HG02943 (cell line): Measurements from ENCODE around the gene ZNF526.

Experiments used
- ATAC-seq: cut with Tn5 transposase; IDR thresholded peaks from one replicate; pipeline ENCODE4 v1.9.1; 2021; ENCODE audit warnings: mild to moderate bottlenecking, low read depth, moderate library complexity; ENCODE audit not compliant: unreplicated experiment

Gene ZNF526, protein sequence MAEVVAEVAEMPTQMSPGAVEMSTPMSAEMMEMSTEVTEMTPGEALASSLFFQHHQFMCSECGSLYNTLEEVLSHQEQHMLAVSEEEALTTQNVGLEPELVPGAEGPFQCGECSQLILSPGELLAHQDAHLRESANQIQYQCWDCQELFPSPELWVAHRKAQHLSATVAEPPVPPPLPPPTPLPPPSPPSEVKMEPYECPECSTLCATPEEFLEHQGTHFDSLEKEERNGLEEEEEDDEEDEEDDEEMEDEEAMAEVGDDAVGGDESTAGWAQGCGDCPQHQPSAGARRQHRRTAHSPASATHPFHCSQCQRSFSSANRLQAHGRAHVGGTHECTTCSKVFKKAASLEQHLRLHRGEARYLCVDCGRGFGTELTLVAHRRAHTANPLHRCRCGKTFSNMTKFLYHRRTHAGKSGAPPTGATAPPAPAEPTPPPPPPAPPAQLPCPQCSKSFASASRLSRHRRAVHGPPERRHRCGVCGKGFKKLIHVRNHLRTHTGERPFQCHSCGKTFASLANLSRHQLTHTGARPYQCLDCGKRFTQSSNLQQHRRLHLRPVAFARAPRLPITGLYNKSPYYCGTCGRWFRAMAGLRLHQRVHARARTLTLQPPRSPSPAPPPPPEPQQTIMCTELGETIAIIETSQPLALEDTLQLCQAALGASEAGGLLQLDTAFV

DNA sequence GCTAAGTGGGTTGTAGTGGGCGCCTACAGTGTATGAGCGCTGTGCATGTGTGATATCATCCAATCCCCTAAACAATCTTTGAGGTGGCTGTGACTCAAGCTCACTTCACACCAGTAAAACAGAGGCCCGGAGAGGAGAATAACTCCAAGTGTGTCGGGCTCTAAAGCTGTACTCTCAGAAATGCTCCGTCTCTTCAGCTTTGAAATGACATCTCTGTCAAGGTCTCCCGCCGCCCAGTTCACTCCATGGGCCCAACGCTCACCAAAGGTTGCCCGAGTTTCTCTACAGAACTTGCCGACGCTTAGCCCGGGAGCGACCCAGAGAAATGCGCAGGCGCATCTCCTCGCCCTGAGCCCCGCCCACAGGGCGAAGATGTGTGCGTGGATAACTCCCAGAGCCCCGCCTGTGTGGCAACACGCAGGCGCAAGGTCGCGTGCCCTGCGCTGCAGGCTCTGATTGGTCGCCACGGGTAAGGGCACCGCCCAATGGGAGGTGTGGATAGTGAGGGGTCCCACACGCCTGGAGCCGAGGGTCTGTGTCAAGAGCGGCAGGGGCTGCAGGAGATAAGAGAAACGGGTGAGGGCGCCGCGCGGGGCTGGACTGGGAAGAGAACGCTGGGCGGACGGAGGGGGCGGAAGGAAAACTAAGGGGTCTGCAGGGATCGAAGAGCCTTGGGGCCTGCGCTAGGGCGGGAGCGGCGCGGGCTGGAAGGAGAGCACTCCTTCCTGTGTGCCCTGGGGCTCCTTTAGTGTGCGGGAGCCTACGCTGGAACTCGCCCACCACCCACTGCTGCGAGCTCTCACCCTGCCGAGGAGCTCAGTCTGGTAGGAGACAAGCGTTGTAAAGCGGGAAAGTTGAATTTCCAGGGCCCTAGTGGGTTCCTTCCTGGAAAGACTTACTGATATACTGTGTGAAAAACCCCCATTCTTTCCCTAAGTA, at the start of gene ZNF526:
ZNF526 (plus strand) TSS at position 501 of the 939 bp plus-strand sequence. CDS start 4,092 bp downstream, outside the sequence.
- ATAC-seq, result peak; percentile 56

DNA sequence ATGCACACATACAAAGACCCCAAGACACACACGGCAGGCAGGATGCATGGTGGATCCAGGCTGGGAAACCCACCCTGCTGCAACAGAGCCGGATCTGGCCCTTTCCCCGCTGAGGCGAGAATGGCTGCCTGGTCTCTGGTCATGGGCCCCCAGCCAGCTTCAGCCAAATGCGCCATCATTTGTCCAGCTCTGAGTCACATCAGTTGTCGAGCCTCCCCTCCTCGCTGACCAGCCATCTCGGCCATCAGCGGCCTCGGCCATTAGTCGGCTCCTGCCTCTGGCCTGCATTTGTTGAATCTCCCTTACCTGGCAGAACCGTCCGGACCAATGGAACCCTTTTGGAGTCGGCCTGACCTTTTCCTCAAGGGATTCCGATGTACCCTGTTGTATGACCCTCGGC, 49.4 kb upstream of the ZNF526 start:
- ATAC-seq, result no peak

GRCh38 chr19:42172261-42172660, 47.9 kb upstream of the ZNF526 start:
- no peak for ATAC-seq

- no peak for ATAC-seq
Measured at GRCh38 chr19:42173695-42174094, 46.4 kb upstream of the ZNF526 start.

- no peak for ATAC-seq
Measured at GRCh38 chr19:42174188-42174587, 45.9 kb upstream of the ZNF526 start.

- no peak for ATAC-seq
Measured at GRCh38 chr19:42174958-42175734, 45.0 kb upstream of the ZNF526 start.

DNA sequence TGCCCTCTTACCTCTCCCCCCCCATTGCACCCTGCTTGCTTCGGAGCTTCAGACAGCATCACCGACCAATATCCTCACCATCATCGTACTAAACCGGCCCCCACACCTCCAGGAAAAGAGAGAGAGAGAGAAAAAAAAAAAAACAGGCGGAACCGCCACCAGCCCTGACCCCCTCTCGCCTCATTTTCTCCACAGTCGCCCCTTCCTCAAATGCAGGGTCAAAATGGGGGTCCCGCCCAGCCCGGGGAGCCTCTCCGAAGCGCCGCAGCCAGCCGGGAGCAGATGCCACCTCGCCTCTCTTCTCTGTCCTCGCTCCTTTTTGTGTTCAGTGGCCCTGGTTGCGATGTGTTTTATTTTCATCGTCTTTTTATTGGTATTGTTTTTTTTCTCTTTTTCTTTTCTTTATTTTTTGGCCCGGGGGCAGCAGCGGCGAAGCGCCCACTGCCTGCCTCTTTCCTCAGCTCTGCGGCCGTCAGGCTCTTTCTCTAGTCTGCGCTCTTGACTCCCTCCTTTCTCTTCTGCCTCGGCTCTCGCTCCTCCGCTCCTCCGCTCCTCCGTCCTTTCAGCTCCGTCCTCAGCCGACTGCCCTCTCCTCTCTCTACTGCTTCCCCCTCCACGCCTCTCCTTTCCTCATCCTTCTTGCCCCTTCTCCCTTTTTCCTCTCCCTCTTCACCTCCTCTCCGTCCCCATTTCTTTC, 44.0 kb upstream of the ZNF526 start:
- no peak for ATAC-seq

DNA sequence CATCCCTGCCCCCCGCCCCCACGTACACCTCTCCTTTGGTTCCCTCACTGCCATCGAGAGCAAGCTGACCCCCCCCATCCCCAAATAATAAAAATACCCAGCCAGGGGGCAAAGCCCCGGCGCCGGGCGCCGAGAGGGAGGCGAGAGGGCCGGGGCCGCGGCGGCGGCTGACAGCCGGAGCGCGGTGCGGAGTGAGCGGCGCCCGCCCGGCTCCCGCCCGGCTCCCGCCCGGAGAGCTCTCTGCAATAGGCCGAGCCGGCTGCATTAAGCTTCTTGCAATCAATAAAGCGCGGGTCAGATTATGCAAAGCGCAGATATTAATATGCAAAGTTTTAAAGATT, 43.5 kb upstream of the ZNF526 start:
- no peak for ATAC-seq

DNA sequence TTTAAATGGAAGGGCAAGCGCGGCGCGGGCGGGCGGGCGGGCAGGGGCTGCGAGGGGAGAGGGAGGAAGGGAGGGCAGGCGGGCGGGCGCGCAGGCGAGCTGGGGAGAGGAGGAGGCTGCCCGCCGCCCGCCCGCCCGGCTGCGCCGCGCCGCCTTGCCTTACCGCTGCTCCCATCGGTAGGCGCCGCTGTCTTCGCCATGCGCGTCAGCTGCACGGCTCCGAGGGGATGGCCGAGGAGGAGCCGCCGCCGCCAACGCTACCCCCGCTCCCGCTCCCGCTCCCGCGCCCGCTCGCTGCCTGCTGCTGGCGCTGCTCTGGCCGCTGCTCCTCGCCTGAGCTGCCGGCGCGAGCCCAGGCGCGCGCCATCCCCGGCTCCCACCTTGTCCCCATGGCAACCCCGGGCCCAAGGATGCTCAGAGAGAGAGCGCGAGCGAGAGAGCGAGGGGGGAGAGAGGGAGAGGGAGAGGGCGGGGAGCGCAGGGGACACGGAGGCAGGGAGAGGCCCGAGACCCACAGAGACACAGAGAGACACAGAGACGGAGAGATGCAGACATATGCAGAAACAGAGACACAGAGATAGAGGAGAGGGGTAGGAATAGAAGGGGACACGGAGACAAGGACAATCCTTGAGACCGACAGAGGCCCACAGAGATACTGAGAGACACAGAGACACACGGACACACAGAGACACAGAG, 43.0 kb upstream of the ZNF526 start:
- ATAC-seq, result no peak

- no peak for ATAC-seq
Measured at GRCh38 chr19:42177686-42178019, 42.5 kb upstream of the ZNF526 start.

DNA sequence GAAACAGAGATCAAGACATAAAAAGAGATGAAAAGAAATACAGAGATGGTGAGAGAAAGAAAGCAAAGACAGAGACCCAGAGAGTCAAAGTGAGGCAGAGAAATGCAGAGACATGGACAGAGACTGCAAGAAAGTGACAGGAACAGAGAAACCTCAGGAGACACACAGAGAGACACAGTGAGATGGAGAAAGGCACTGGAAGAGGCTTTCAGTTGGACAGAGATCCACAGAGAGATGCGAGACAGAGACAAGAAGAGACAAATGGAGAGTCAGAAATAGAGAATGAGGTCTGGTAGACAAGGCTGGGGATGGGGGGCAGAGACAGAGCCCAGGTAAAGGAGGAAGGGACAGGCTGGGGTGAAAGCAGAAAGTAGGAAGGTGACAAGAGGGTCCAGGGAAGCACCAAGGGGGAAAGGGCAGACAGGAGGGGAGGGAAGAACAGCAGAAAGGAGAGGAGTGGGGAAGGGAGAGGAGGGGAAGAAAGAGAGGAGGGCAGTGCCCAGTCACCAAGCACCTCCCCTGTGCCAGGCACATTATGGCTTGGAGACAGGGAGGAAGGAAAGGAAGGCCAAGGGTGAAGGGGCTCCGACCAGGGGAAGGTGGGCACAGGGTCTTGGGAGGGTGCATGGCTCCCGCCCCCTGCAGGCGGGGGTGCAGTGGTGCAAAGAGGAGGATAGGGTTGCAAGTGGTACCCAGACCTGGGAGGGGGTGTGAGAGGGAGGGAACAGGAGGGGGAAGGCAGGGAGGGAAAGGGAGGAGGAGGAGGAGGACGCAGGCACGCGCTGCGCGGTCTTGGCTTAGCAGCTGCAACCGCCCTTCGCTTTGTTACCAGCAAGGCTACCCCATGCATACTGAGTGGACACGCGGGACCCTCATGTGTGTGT, 41.1 kb upstream of the ZNF526 start:
- no peak for ATAC-seq

- ATAC-seq, result no peak
Measured at GRCh38 chr19:42184401-42184861, 35.7 kb upstream of the ZNF526 start.

GRCh38 chr19:42185277-42185676, 34.8 kb upstream of the ZNF526 start:
- no peak for ATAC-seq

GRCh38 chr19:42188665-42189064, 31.4 kb upstream of the ZNF526 start:
- no peak for ATAC-seq

GRCh38 chr19:42189133-42189532, 31.0 kb upstream of the ZNF526 start:
- ATAC-seq, result no peak

DNA sequence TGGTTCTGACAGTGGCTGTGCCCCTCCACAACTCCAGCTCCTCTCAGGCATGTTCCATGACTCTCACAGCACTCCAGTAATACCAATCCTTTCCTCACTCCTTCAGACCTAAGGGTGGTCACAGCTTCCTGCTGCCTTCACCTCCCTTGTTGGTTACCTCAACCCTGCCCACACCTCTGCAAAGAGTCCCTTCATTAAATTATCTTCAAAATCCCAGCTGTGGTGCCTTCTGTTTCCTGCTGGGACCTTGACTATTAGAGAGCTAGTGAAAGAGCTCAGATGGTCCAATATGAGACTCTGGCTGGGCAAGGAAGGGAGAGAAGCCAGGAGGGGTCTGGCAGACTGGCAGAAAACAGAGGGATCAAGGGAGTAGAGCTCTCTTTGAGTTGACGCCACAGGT, 28.8 kb upstream of the ZNF526 start:
- ATAC-seq, result no peak

- no peak for ATAC-seq
Measured at GRCh38 chr19:42191855-42192254, 28.3 kb upstream of the ZNF526 start.

GRCh38 chr19:42193294-42193693, 26.8 kb upstream of the ZNF526 start:
- no peak for ATAC-seq
